Kidney epithelial cell (primary cell): Measurements from ENCODE around the gene MRTO4. TPM values are rescaled to one million over a fixed set of nuclear protein-coding genes. Genes with fewer than 3 reads are reported as not detected.

Source experiments
- DNase-seq: peaks from one replicate; pipeline ENCODE4 v3.0.0-alpha.2; 2010; ENCODE audit warnings: low read depth
- H3K27me3 ChIP-seq: 2 replicates; pipeline ENCODE4 v1.6.0; 2011; ENCODE audit warnings: low read length; ENCODE audit not compliant: control insufficient read depth, insufficient read depth
- H3K36me3 ChIP-seq: 2 replicates; pipeline ENCODE4 v1.5.1; 2011; ENCODE audit warnings: low read length; ENCODE audit not compliant: control insufficient read depth, insufficient read depth
- H3K4me3 ChIP-seq: 2 replicates; pipeline ENCODE4 v1.5.1; 2011; ENCODE audit warnings: low read depth, mild to moderate bottlenecking, control low read depth, low read length
- total RNA-seq: library from RNA; depleted of rRNA; stranded (reverse); fragments of >200 nt; gene quantifications from 2 replicates; pipeline ENCODE4 v1.2.3, GENCODE V29; 2015
- TF ChIP-seq, protein P1 (sequence below): IDR thresholded peaks from 2 replicates; pipeline ENCODE4 v1.5.1; 2011; ENCODE audit warnings: mild to moderate bottlenecking, moderate library complexity, low read length, control low read depth, inconsistent platforms; ENCODE audit not compliant: insufficient read depth, poor library complexity, severe bottlenecking

MRTO4 gene
- total RNA-seq, 1 donor from 2014 or later, result 47.4 TPM

- no peaks in the 10 kb centered on the region for H3K27me3 ChIP-seq
- no peaks in the 10 kb centered on the region for H3K36me3 ChIP-seq
- no peak for DNase-seq
- no peak overlapping the region for H3K4me3 ChIP-seq
- TF ChIP-seq, protein P1, sequence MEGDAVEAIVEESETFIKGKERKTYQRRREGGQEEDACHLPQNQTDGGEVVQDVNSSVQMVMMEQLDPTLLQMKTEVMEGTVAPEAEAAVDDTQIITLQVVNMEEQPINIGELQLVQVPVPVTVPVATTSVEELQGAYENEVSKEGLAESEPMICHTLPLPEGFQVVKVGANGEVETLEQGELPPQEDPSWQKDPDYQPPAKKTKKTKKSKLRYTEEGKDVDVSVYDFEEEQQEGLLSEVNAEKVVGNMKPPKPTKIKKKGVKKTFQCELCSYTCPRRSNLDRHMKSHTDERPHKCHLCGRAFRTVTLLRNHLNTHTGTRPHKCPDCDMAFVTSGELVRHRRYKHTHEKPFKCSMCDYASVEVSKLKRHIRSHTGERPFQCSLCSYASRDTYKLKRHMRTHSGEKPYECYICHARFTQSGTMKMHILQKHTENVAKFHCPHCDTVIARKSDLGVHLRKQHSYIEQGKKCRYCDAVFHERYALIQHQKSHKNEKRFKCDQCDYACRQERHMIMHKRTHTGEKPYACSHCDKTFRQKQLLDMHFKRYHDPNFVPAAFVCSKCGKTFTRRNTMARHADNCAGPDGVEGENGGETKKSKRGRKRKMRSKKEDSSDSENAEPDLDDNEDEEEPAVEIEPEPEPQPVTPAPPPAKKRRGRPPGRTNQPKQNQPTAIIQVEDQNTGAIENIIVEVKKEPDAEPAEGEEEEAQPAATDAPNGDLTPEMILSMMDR, result no peak
Measured at GRCh38 chr1:19232524-19232846, 19.1 kb upstream of the MRTO4 start.

- no peak for DNase-seq
- no peak overlapping the region for H3K4me3 ChIP-seq
- TF ChIP-seq, protein P1, result no peak
- peaks cover 3% of the 10 kb centered on the region for H3K36me3 ChIP-seq
- no peaks in the 10 kb centered on the region for H3K27me3 ChIP-seq
Measured at GRCh38 chr1:19234224-19234623, 17.4 kb upstream of the MRTO4 start.

DNA sequence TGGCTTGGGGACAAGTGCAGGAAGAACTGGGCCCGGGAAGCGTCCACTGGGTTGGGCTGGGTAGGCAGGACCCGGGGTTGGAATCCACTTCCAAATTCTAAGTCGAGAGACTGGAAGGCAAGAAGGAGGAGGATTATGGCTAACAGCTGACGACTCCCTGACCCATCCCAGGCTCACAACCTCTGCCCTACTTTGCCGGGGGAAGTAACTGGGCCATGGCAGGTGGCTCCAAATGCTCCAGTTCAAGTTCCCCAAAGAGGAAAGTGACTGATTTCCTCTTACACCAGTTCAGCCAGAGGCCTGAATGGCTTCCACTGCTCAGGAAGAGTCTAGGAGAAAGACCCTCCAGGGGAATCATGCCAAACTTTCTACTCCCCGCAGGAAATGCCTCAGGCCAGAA, 11.7 kb upstream of the MRTO4 start:
- no peak for DNase-seq
- Histone ChIP-seq H3K36me3 (peaks cover 9% of the 10 kb centered on the region), H3K27me3 (no peaks in the 10 kb centered on the region), H3K4me3 (no peak overlapping the region)
- TF ChIP-seq, protein P1, result no peak

GRCh38 chr1:19240673-19241538, 10.7 kb upstream of the MRTO4 start:
- TF ChIP-seq, protein P1, result peak; percentile 96
- H3K4me3 ChIP-seq, result no peak overlapping the region
- H3K36me3 ChIP-seq, result peaks cover 9% of the 10 kb centered on the region
- no peaks in the 10 kb centered on the region for H3K27me3 ChIP-seq
- no peak for DNase-seq

DNA sequence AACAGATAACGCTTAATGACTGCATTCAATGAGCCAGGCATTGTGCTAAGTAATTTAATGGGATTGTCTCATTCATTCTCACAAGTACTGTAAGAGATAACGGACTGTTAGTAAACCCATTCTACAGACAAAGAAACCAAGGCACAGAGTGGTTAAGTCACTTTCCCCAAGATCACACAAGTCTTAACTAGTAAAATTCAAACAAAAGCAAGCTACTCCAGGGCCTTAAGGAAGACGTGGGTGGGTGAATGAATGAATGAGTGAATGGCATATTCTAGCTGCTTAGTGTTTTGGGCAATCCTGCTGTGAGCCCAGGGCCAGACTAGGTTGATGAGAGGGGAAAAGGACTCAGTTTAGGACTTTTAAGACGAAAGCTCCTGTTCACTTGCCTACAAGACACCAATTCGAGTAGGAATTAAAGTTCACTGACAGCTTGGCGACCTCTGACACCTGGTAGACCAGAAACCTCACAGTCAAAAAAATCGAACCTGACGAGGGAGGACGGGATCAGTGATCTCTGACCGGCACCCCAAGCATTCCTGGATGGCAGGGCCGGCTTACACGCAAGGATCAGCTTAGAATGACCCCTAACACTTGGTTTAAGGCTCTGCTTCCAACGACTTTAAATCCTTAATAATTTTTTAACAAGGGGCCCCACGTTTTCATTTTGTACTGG, 838 bp upstream of the MRTO4 start:
- Histone ChIP-seq H3K36me3 (no peaks in the 10 kb centered on the region), H3K27me3 (no peaks in the 10 kb centered on the region), H3K4me3 (peak overlapping the region; percentile 85)
- DNase-seq, result no peak
- TF ChIP-seq, protein P1, result no peak
